Measurements from ENCODE around the gene ZNF488.

GRCh38 chr10:47358457-47358856 lies 25.6 kb downstream of the ZNF488 start:
- no peak for TF ChIP-seq POLR2A (IDR thresholded peaks at IDR 0.05)
- TF ChIP-seq, protein P1, sequence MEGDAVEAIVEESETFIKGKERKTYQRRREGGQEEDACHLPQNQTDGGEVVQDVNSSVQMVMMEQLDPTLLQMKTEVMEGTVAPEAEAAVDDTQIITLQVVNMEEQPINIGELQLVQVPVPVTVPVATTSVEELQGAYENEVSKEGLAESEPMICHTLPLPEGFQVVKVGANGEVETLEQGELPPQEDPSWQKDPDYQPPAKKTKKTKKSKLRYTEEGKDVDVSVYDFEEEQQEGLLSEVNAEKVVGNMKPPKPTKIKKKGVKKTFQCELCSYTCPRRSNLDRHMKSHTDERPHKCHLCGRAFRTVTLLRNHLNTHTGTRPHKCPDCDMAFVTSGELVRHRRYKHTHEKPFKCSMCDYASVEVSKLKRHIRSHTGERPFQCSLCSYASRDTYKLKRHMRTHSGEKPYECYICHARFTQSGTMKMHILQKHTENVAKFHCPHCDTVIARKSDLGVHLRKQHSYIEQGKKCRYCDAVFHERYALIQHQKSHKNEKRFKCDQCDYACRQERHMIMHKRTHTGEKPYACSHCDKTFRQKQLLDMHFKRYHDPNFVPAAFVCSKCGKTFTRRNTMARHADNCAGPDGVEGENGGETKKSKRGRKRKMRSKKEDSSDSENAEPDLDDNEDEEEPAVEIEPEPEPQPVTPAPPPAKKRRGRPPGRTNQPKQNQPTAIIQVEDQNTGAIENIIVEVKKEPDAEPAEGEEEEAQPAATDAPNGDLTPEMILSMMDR (IDR thresholded peaks at IDR 0.05), result no peak

All from Peyer's patch (tissue), 4 donors.